HFF-Myc (cell line): ENCODE results near the gene LATS2.

Experiments
- DNase-seq: peaks from one replicate; pipeline ENCODE4 v3.0.0-alpha.2; 2011; ENCODE audit warnings: low read depth; ENCODE audit errors: extremely low read depth
- H3K4me3 ChIP-seq: replicated peaks from 2 replicates; pipeline ENCODE4 v1.5.1; 2011; ENCODE audit warnings: low read depth, mild to moderate bottlenecking, control low read depth, low read length
- TF ChIP-seq, protein P1 (sequence below): IDR thresholded peaks from 2 replicates; pipeline ENCODE4 v1.5.1; 2012; ENCODE audit warnings: mild to moderate bottlenecking, low read depth, low read length, control low read depth; ENCODE audit errors: missing control alignments

Gene LATS2

DNA sequence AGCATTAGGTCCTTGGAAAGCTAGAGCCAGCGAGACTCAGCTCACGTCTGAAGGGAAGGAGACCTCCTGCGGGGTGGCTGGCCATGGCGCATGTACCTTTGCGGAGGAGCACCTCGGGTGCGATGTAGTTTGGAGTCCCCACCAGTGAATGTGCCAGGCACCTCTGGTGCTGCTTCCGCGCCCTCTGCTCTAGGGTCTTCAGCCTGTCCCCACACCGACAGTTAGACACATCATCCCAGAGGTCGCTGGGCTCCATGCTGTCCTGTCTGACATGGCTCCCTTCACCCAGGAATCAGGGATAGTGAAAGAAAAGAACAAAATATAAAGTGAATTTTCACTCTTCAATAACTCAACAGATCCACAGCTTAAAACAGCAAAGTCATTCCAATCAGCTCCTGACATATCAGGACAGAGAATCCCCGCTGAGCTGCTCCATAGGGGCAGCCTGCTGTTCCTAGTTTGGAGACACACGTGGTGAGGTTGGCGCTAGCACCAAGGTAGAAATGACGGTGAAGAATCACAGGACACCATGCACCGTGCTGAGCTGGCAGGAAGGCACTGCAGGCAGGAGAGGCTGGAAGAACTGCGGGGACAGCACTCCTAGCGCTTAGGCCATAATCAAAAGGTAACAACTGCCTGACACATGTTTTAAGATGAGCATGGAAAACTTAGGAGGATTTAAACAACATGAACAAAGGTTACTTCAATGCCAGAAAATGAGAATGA lies 79.9 kb downstream of the LATS2 start:
- DNase-seq: no peak
- H3K4me3 ChIP-seq: no peak overlapping the region
- TF ChIP-seq, protein P1, sequence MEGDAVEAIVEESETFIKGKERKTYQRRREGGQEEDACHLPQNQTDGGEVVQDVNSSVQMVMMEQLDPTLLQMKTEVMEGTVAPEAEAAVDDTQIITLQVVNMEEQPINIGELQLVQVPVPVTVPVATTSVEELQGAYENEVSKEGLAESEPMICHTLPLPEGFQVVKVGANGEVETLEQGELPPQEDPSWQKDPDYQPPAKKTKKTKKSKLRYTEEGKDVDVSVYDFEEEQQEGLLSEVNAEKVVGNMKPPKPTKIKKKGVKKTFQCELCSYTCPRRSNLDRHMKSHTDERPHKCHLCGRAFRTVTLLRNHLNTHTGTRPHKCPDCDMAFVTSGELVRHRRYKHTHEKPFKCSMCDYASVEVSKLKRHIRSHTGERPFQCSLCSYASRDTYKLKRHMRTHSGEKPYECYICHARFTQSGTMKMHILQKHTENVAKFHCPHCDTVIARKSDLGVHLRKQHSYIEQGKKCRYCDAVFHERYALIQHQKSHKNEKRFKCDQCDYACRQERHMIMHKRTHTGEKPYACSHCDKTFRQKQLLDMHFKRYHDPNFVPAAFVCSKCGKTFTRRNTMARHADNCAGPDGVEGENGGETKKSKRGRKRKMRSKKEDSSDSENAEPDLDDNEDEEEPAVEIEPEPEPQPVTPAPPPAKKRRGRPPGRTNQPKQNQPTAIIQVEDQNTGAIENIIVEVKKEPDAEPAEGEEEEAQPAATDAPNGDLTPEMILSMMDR: no peak

DNA sequence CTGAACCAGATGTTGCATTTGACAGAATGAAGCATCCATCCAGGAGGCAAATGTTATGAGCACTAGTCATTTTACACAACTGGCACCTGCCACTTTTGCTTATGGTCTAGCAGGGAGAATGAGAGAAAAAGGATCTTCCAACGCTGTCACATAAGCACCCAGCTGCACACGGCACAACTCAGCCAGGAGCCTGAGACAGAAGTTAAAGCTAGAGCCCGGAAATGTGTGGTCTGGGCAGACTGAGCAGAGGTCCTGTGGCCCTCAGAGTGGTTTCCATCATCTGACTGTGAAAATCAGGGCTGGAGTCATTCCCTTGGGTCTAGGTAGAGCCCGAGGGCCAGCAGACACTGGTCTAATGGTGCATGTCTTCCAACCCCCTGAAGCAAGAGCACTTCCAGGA lies 80.5 kb downstream of the LATS2 start:
- H3K4me3 ChIP-seq: no peak overlapping the region
- DNase-seq: no peak

DNA sequence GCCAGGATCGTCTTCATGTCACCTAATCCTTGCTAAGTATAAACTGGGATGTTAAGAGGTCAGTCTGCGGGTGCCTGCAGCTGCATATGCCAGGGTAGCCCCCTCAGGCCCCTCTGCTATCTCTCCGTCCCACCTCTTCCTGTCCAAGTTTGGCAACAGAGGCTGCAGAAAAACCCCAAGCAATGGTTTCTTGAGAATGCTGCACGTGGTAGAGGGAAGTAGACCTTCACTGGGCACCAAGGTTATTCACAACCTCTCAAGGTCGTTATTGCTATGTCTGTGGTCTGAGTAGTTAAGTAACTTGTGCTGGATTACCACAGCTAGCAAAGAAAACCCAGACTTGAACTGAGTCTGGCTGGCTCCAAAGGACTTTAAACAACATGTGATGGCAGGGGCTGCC lies 81.0 kb downstream of the LATS2 start:
- no peak for DNase-seq
- no peak overlapping the region for H3K4me3 ChIP-seq
- TF ChIP-seq, protein P1: no peak

More for the DNA sequence above, 80.5 kb downstream of the LATS2 start:
- TF ChIP-seq, protein P1: no peak

DNA sequence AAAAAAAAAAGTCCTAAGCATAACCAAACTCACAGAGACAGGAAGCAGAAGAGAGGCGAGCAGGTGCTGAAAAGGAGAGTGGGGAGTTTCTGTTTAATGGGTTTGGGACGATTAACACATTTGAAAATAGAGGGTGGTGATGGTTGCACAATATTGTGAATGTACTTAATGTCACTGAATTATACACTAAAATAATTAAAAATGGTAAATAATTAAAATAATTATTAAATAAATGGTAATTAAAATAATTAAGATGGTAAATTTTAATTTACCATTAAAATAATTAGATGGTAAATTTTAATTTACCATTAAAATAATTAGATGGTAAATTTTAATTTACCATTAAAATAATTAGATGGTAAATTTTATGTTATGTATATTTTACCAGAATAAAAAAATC lies 84.0 kb downstream of the LATS2 start:
- no peak for DNase-seq
- TF ChIP-seq, protein P1: no peak
- no peak overlapping the region for H3K4me3 ChIP-seq

DNA sequence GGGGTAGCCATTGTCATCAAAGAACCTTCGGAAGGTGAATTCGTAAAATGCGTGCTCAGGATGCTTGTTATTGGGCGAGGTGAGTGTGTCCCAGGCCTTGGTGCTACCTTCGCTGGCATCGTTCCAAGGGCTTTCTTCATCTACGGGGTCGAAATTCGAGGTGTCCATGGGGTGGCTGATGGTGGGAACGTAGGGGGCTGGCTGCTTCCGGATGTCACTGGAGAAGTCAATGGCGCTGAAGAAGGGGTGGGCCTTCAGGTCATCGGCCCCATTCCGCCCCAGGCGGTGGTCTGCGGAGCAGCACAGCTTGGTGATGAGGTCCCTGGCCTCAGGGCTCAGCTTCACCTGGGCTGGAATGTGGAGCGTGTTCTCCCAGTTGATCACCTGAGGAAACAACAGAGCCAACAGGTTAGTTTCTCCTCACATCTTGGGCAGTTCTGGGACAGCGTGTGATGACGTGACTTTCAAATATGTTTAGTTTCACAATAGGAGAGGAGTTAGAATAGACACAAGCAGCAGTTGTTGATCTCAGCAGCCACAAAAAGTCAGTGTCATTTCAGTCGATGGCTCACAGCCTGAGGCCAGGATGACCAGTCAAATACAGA lies 86.3 kb downstream of the LATS2 start:
- no peak overlapping the region for H3K4me3 ChIP-seq
- no peak for DNase-seq
- TF ChIP-seq, protein P1: no peak

DNA sequence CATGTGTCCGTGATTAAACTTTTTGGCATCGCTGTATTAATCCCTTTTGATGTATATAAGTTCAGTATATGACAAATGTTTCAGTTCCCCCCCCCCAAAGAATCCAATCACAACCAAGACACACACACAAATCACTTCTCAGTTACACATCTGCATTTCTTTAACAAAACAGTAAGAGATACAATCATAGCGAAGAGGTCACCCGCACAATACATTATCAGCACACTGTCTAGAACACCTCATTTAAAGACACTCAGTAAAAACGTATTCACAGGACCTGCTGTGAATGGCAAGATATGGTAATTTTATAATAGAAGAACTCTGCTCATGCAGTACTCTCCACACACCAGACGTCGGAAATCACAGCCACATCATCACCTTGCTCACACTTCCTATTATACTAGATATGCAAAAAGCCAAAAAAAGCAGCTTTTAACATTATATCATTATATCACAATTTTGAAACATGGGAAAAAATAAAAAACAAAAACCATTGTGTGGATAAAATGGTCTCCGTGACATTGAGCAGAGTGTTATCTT lies 87.4 kb downstream of the LATS2 start:
- DNase-seq: no peak
- TF ChIP-seq, protein P1: no peak
- H3K4me3 ChIP-seq: no peak overlapping the region
